Activated CD8-positive, alpha-beta memory T cell treated with anti-CD3 and anti-CD28 coated beads, Interleukin-2, amount 10 ng/mL, durations not matched to agents 7 days and 5 days (primary cell): ENCODE measurements around the gene CSMD2. TPM values are rescaled to one million over a fixed set of nuclear protein-coding genes. Genes with fewer than 3 reads are reported as not detected.

Source experiments
- ATAC-seq: fragments of 150-1000 bp; cut with Tn5 transposase; one replicate; pipeline ENCODE4 v1.10.0; 2021; ENCODE audit warnings: moderate library complexity
- CTCF ChIA-PET: fragments of 350-600 bp; sonication (Branson Sonifier 250); formaldehyde crosslinking; loops from one replicate; lab custom pipeline; 2021; ENCODE audit warnings: antibody characterized with exemption; lab: Charles Lee
- DNase-seq: peaks from one replicate; pipeline ENCODE4 v3.0.0-alpha.2; 2020
- H3K27ac Mint-ChIP-seq: one replicate; pipeline ENCODE4 v1.8.0; 2021; ENCODE audit warnings: mild to moderate bottlenecking, mixed read lengths
- H3K27me3 Mint-ChIP-seq: one replicate; pipeline ENCODE4 v1.8.0; 2021; ENCODE audit warnings: mixed read lengths
- H3K36me3 Mint-ChIP-seq: one replicate; pipeline ENCODE4 v1.8.0; 2021; ENCODE audit warnings: mild to moderate bottlenecking, mixed read lengths
- H3K4me1 Mint-ChIP-seq: one replicate; pipeline ENCODE4 v1.8.0; 2021; ENCODE audit warnings: mixed read lengths
- H3K4me3 Mint-ChIP-seq: one replicate; pipeline ENCODE4 v1.8.0; 2021; ENCODE audit warnings: mild to moderate bottlenecking, moderate library complexity, mixed read lengths
- H3K9me3 Mint-ChIP-seq: one replicate; pipeline ENCODE4 v1.8.0; 2022; ENCODE audit warnings: low read depth, mixed read lengths
- total RNA-seq, 2 experiments: library from RNA; stranded (reverse); gene quantifications; one replicate each; pipeline ENCODE4 v1.2.3, GENCODE V29; 2021

Gene CSMD2
- total RNA-seq, 2 experiments from 2014 or later, result not detected

DNA sequence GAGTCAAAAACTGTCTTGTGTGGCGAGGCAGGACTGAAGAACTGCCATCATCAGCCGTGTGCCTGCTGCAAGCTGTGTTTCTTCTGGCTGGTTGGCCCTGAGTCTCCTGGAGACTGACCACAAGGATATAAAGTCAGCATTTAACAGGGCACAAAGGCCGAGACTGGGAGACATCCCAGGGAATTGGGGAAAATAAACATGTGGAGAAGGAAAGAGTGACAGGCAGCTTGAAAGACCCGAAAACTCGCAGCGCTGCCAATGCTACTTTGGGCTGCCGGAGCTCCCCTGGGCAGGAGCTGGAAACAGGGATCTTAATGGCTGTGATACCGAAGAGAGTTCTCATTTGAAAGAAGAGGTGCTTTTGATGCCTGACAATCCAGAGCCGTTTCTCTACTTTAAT is 426.5 kb downstream of the CSMD2 start:
- H3K9me3 Mint-ChIP-seq, result no peaks in the 10 kb centered on the region
- DNase-seq, result no peak
- no peak overlapping the region for H3K4me3 Mint-ChIP-seq
- ATAC-seq, result no peak
- CTCF ChIA-PET, result no interaction called here
- no peaks in the 10 kb centered on the region for H3K36me3 Mint-ChIP-seq
- no peak overlapping the region for H3K27ac Mint-ChIP-seq
- H3K27me3 Mint-ChIP-seq, result peaks cover 6% of the 10 kb centered on the region
- no peaks in the 10 kb centered on the region for H3K4me1 Mint-ChIP-seq

GRCh38 chr1:33736496-33736895 is 428.5 kb downstream of the CSMD2 start:
- CTCF ChIA-PET, result no interaction called here
- Mint-ChIP-seq H3K27me3 (peaks cover 6% of the 10 kb centered on the region), H3K27ac (no peak overlapping the region), H3K4me1 (no peaks in the 10 kb centered on the region), H3K4me3 (no peak overlapping the region), H3K9me3 (no peaks in the 10 kb centered on the region), H3K36me3 (no peaks in the 10 kb centered on the region)
- no peak for DNase-seq
- ATAC-seq, result no peak

DNA sequence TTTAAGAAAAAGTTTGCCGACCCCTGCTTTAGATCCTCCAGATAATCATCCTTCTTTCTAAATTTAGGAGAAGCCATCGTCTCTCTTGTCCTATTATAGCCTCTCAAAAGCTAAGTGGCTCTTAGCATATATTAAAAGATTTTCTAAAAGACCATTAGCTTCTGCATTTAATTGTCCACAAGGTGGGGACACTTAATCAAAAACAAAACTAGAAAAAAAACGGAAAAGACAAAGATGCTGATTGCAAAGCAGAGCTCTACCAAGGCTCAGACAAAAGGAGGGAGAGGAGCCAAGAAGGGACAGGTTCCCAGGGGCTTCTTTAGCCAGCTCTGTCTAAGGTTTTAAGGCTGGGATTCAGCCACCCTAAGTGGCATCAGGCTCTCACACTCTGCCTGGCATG is 429.4 kb downstream of the CSMD2 start:
- no peaks in the 10 kb centered on the region for H3K9me3 Mint-ChIP-seq
- H3K36me3 Mint-ChIP-seq, result no peaks in the 10 kb centered on the region
- no peak for DNase-seq
- no peak for ATAC-seq
- CTCF ChIA-PET, result no interaction called here
- H3K4me3 Mint-ChIP-seq, result no peak overlapping the region
- peaks cover 10% of the 10 kb centered on the region for H3K27me3 Mint-ChIP-seq
- no peaks in the 10 kb centered on the region for H3K4me1 Mint-ChIP-seq
- H3K27ac Mint-ChIP-seq, result no peak overlapping the region

DNA sequence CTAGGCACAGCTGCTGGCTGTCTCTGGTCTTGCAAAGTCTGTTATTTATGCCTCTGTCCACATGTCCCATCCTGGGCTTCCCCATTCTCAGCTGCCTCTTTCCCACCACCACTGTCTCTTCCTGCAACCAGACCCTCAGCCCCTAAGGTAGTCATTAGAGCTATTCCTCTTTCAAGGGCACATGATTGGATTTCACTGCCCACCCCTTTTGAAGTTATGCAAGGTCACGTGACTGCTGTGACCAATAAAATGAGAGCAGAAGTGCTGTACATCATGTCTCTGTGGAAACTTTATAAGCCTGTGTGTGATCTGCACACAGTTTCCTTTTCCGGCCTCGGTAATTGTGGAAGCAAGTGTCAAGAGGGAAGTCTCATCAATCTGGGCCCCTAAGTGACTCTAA is 437.7 kb downstream of the CSMD2 start:
- H3K27ac Mint-ChIP-seq, result no peak overlapping the region
- peaks cover 8% of the 10 kb centered on the region for H3K27me3 Mint-ChIP-seq
- H3K4me3 Mint-ChIP-seq, result no peak overlapping the region
- CTCF ChIA-PET, result interaction anchor here (1.3 kb wide), 1 partner anchor 94 kb away, joined by 3 read pairs; no protein-coding TSS in a partner anchor
- ATAC-seq, result no peak
- no peaks in the 10 kb centered on the region for H3K36me3 Mint-ChIP-seq
- H3K4me1 Mint-ChIP-seq, result no peaks in the 10 kb centered on the region
- no peaks in the 10 kb centered on the region for H3K9me3 Mint-ChIP-seq
- DNase-seq, result no peak

GRCh38 chr1:33726274-33726804 is 438.7 kb downstream of the CSMD2 start:
- Mint-ChIP-seq H3K36me3 (no peaks in the 10 kb centered on the region), H3K4me3 (no peak overlapping the region), H3K9me3 (no peaks in the 10 kb centered on the region), H3K27ac (no peak overlapping the region), H3K4me1 (no peaks in the 10 kb centered on the region), H3K27me3 (peaks cover 6% of the 10 kb centered on the region)
- DNase-seq (no peak), ATAC-seq (no peak)
- CTCF ChIA-PET, result no interaction called here

DNA sequence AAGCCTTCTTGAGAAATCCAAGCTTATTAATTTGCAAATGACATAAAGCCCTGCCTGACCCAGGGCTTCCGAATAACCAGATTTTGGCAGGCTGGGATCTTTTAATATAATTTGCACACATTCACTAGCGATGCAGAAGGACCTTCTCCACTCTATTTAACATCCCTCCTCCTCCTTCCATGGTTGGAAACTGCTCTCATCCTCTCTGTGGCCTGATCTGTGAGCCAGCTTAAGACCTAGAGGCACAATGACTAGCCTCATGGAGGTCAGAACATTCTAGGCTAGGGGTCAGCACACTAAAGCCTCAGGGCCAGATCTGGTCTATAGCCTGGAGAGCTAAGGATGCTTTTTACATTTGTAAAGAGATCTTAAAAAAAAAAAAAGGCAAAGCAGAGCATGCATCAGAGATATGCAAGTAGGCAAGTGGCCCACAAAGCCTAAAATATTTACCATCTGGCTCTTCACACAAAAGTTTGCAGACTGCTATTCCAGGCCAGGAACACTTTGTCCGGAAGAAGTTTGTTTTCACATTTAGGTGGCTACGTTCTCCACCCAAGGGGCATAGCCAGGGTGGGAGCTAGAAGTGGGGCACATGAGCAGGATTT is 439.4 kb downstream of the CSMD2 start:
- DNase-seq, result no peak
- no peaks in the 10 kb centered on the region for H3K4me1 Mint-ChIP-seq
- peaks cover 4% of the 10 kb centered on the region for H3K27me3 Mint-ChIP-seq
- no peak overlapping the region for H3K4me3 Mint-ChIP-seq
- H3K27ac Mint-ChIP-seq, result no peak overlapping the region
- H3K9me3 Mint-ChIP-seq, result no peaks in the 10 kb centered on the region
- H3K36me3 Mint-ChIP-seq, result no peaks in the 10 kb centered on the region
- ATAC-seq, result no peak
- CTCF ChIA-PET, result no interaction called here

- DNase-seq (no peak), ATAC-seq (no peak)
- Mint-ChIP-seq H3K27me3 (peaks cover 5% of the 10 kb centered on the region), H3K4me3 (no peak overlapping the region), H3K4me1 (no peaks in the 10 kb centered on the region), H3K27ac (no peak overlapping the region), H3K9me3 (no peaks in the 10 kb centered on the region), H3K36me3 (no peaks in the 10 kb centered on the region)
- CTCF ChIA-PET, result no interaction called here
These were observed 440.0 kb downstream of the CSMD2 start for GRCh38 chr1:33725037-33725436.

GRCh38 chr1:33724348-33724747 is 440.7 kb downstream of the CSMD2 start:
- CTCF ChIA-PET, result interaction anchor here (1.0 kb wide), 1 partner anchor 91 kb away, joined by 5 read pairs; no protein-coding TSS in a partner anchor
- DNase-seq (no peak), ATAC-seq (no peak)
- Mint-ChIP-seq H3K36me3 (no peaks in the 10 kb centered on the region), H3K9me3 (no peaks in the 10 kb centered on the region), H3K27me3 (peaks cover 5% of the 10 kb centered on the region), H3K4me3 (no peak overlapping the region), H3K4me1 (no peaks in the 10 kb centered on the region), H3K27ac (no peak overlapping the region)

DNA sequence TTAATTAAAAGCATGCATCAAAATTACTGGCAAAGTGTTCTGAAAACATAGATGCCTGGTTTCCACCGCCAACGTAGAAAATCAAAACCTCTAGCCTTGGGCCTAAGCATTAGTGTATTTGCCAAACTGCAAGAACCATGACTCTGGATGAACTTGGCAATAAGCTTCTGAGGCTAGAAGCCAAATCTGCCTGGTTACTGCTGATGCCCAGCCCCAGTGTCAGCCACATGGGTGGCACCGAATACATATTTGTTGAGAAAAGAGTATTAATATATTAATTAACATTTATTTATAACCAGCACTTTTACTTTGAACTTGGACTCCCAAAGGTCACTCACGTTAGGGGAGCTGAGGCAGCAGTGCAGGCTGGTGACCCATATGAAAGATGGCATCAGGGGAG is 441.8 kb downstream of the CSMD2 start:
- CTCF ChIA-PET, result no interaction called here
- Mint-ChIP-seq H3K36me3 (no peaks in the 10 kb centered on the region), H3K27me3 (peaks cover 5% of the 10 kb centered on the region)

DNA sequence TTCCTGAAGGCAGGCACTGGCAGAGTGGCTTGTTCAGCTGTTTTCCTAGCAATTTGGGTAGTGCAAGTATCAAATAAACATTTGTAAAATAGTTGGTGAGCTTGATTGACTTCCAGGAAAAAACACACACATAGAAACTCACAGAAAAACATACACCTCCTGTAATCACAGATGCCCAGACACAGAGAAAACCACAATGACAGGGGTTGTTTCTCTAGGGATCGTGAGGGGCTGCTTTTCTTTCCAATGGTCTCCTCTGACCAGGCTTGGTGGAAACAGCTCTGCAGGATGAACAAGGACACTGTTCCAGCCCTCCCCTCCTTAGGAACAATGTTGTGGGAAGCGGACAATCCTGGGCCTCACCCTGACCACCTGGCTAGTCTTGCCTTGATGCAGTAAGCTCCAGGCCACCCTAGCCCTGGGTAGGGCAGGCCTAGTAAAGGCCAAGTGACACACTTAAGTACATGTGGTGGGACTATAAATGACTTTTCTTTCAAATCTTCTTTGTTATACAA is 443.7 kb downstream of the CSMD2 start:
- CTCF ChIA-PET, result no interaction called here
- no peaks in the 10 kb centered on the region for H3K4me1 Mint-ChIP-seq
- no peak overlapping the region for H3K4me3 Mint-ChIP-seq
- no peaks in the 10 kb centered on the region for H3K9me3 Mint-ChIP-seq
- peaks cover 8% of the 10 kb centered on the region for H3K27me3 Mint-ChIP-seq
- no peak for ATAC-seq
- H3K27ac Mint-ChIP-seq, result no peak overlapping the region
- no peaks in the 10 kb centered on the region for H3K36me3 Mint-ChIP-seq
- no peak for DNase-seq

More for the DNA sequence above, 441.8 kb downstream of the CSMD2 start:
- Mint-ChIP-seq H3K27ac (no peak overlapping the region), H3K4me1 (no peaks in the 10 kb centered on the region), H3K4me3 (no peak overlapping the region), H3K9me3 (no peaks in the 10 kb centered on the region)
- ATAC-seq (no peak), DNase-seq (no peak)

GRCh38 chr1:33719771-33720670 is 445.0 kb downstream of the CSMD2 start:
- DNase-seq (no peak), ATAC-seq (no peak)
- Mint-ChIP-seq H3K27ac (no peak overlapping the region), H3K4me1 (no peaks in the 10 kb centered on the region), H3K9me3 (no peaks in the 10 kb centered on the region), H3K4me3 (no peak overlapping the region), H3K27me3 (peaks cover 8% of the 10 kb centered on the region), H3K36me3 (no peaks in the 10 kb centered on the region)
- CTCF ChIA-PET, result no interaction called here

- no peak overlapping the region for H3K27ac Mint-ChIP-seq
- no peak for DNase-seq
- CTCF ChIA-PET, result no interaction called here
These were observed 445.7 kb downstream of the CSMD2 start for GRCh38 chr1:33719326-33719725.

GRCh38 chr1:33718186-33718585 is 446.8 kb downstream of the CSMD2 start:
- CTCF ChIA-PET, result no interaction called here
- Mint-ChIP-seq H3K27me3 (peaks cover 8% of the 10 kb centered on the region), H3K9me3 (no peaks in the 10 kb centered on the region), H3K4me1 (no peaks in the 10 kb centered on the region), H3K4me3 (no peak overlapping the region), H3K27ac (no peak overlapping the region), H3K36me3 (no peaks in the 10 kb centered on the region)
- DNase-seq (no peak), ATAC-seq (no peak)

More at GRCh38 chr1:33719326-33719725, 445.7 kb downstream of the CSMD2 start:
- Mint-ChIP-seq H3K4me1 (no peaks in the 10 kb centered on the region), H3K36me3 (no peaks in the 10 kb centered on the region), H3K4me3 (no peak overlapping the region), H3K27me3 (peaks cover 8% of the 10 kb centered on the region), H3K9me3 (no peaks in the 10 kb centered on the region)
- ATAC-seq, result no peak
